Keratinocyte (primary cell): ENCODE measurements around the gene PPP1CB. TPM values are rescaled to one million over a fixed set of nuclear protein-coding genes. Genes with fewer than 3 reads are reported as not detected.

Source experiments
- DNase-seq: peaks from one replicate; pipeline ENCODE4 v3.0.0-alpha.2; 2011; ENCODE audit warnings: low read depth, missing footprints, low spot score
- FAIRE-seq: peaks from 2 replicates; lab custom pipeline; 2011; peaks lifted over from hg19 to GRCh38; lab: Jason Lieb, UNC
- H2AFZ ChIP-seq: 2 replicates; pipeline ENCODE4 v1.6.0; 2012; ENCODE audit warnings: low read length, control low read depth, inconsistent platforms; ENCODE audit not compliant: control insufficient read depth
- H3K27ac ChIP-seq: 2 replicates; pipeline ENCODE4 v1.5.1; 2011; ENCODE audit warnings: low read length; ENCODE audit not compliant: control insufficient read depth, insufficient read depth
- H3K27me3 ChIP-seq: 3 replicates; pipeline ENCODE4 v1.6.0; 2011; ENCODE audit warnings: low read length; ENCODE audit not compliant: control insufficient read depth, insufficient read depth; ENCODE audit errors: extremely low read depth
- H3K36me3 ChIP-seq, 2 experiments: 2 replicates in 1 of 2; 3 replicates in 1 of 2; pipeline ENCODE4 v1.5.1; 2011; ENCODE audit warnings: low read length in 2 of 2, mild to moderate bottlenecking in 1 of 2; ENCODE audit not compliant: control insufficient read depth in 2 of 2, insufficient read depth in 2 of 2; ENCODE audit errors: extremely low read depth in 1 of 2
- H3K4me1 ChIP-seq: 3 replicates; pipeline ENCODE4 v1.5.1; 2011; ENCODE audit warnings: low read length; ENCODE audit not compliant: control insufficient read depth, insufficient read depth; ENCODE audit errors: extremely low read depth
- H3K4me2 ChIP-seq: 3 replicates; pipeline ENCODE4 v1.6.0; 2011; ENCODE audit warnings: low read depth, low read length; ENCODE audit not compliant: control insufficient read depth, insufficient read depth; ENCODE audit errors: extremely low read depth
- H3K4me3 ChIP-seq, 3 experiments: fragments of 200-600 bp in 1 of 3; sonication (generic) in 1 of 3; 2 replicates in 2 of 3; 3 replicates in 1 of 3; pipeline ENCODE4 v1.5.1; 2011 to 2016; ENCODE audit warnings: low read length in 3 of 3, mild to moderate bottlenecking in 3 of 3, control low read depth in 2 of 3, inconsistent platforms in 1 of 3, low read depth in 1 of 3, mixed read lengths in 1 of 3, mixed run types in 1 of 3, moderate library complexity in 1 of 3; ENCODE audit not compliant: control insufficient read depth in 2 of 3, insufficient read depth in 2 of 3; ENCODE audit errors: extremely low read depth in 1 of 3
- H3K79me2 ChIP-seq: 2 replicates; pipeline ENCODE4 v1.6.0; 2012; ENCODE audit warnings: low read length; ENCODE audit not compliant: control insufficient read depth, insufficient read depth
- H3K9ac ChIP-seq: 3 replicates; pipeline ENCODE4 v1.6.0; 2011; ENCODE audit warnings: low read length; ENCODE audit not compliant: control insufficient read depth, insufficient read depth; ENCODE audit errors: extremely low read depth
- H3K9me1 ChIP-seq: 3 replicates; pipeline ENCODE4 v1.6.0; 2011; ENCODE audit warnings: low read length; ENCODE audit not compliant: control insufficient read depth, insufficient read depth; ENCODE audit errors: extremely low read depth
- H3K9me3 ChIP-seq: 2 replicates; pipeline ENCODE4 v1.5.1; 2012; ENCODE audit warnings: low read depth, low read length; ENCODE audit not compliant: control insufficient read depth
- H4K20me1 ChIP-seq: 3 replicates; pipeline ENCODE4 v1.6.0; 2011; ENCODE audit warnings: low read length; ENCODE audit not compliant: control insufficient read depth, insufficient read depth; ENCODE audit errors: extremely low read depth
- EZH2 ChIP-seq: IDR thresholded peaks from one replicate; pipeline ENCODE4 v1.6.1; 2012; ENCODE audit warnings: inconsistent platforms, mild to moderate bottlenecking, low read length, moderate library complexity
- dilution Hi-C: fragments of 300-500 bp; cut with MboI; formaldehyde crosslinking; loops from one replicate; pipeline ENCODE4 v1.7.0; 2020; ENCODE audit warnings: low sequenced_read_pairs; ENCODE audit not compliant: extremely low pct_ligation_motif_present
- polyA plus RNA-seq, 5 experiments: library from polyadenylated mRNA; depleted of rRNA in 3 of 5; stranded (reverse) in 3 of 5; stranded (forward) in 1 of 5; unstranded in 1 of 5; fragments of >200 nt; gene quantifications; 1 replicate in 1 of 5; 2 replicates in 3 of 5; 3 replicates in 1 of 5; pipeline versions ENCODE4 v1.2.1 to v1.2.3, GENCODE V29; 2011 to 2012; ENCODE audit warnings: missing spikeins in 2 of 5, low read depth in 1 of 5, low replicate concordance in 1 of 5
- TF ChIP-seq, protein P1 (sequence below), 3 experiments: IDR thresholded peaks in 1 of 3; conservative IDR thresholded peaks in 1 of 3; optimal IDR thresholded peaks in 1 of 3; 2 replicates in 2 of 3; 3 replicates in 1 of 3; pipeline versions ENCODE3 to v1.5.1; 2011; ENCODE audit warnings: low read length in 3 of 3, mild to moderate bottlenecking in 3 of 3, moderate library complexity in 2 of 3, control low read depth in 1 of 3, inconsistent platforms in 1 of 3; ENCODE audit not compliant: insufficient read depth in 2 of 3; ENCODE audit errors: extremely low read depth in 1 of 3

PPP1CB gene
- polyA plus RNA-seq, 1 donor (not counting 4 experiments of a cell fraction or from before 2014, with no cell fraction given) = 157 TPM

- Histone ChIP-seq H3K9me1 (no peaks in the 10 kb centered on the region), H3K27ac (no peak overlapping the region), H2AFZ (no peak overlapping the region), H3K4me1 (peaks cover 10% of the 10 kb centered on the region), H3K79me2 (peaks cover 14% of the 10 kb centered on the region), H4K20me1 (no peaks in the 10 kb centered on the region), H3K4me3 (no peak overlapping the region), H3K4me2 (no peak overlapping the region), H3K9me3 (no peaks in the 10 kb centered on the region), H3K27me3 (no peaks in the 10 kb centered on the region), H3K36me3 (no peaks in the 10 kb centered on the region), H3K9ac (no peak overlapping the region)
- no peak for DNase-seq
- dilution Hi-C loops = no loop called here
- TF ChIP-seq, protein P1, sequence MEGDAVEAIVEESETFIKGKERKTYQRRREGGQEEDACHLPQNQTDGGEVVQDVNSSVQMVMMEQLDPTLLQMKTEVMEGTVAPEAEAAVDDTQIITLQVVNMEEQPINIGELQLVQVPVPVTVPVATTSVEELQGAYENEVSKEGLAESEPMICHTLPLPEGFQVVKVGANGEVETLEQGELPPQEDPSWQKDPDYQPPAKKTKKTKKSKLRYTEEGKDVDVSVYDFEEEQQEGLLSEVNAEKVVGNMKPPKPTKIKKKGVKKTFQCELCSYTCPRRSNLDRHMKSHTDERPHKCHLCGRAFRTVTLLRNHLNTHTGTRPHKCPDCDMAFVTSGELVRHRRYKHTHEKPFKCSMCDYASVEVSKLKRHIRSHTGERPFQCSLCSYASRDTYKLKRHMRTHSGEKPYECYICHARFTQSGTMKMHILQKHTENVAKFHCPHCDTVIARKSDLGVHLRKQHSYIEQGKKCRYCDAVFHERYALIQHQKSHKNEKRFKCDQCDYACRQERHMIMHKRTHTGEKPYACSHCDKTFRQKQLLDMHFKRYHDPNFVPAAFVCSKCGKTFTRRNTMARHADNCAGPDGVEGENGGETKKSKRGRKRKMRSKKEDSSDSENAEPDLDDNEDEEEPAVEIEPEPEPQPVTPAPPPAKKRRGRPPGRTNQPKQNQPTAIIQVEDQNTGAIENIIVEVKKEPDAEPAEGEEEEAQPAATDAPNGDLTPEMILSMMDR (optimal IDR thresholded peaks at IDR 0.05 in 1 of 3, IDR thresholded peaks at IDR 0.05 in 1 of 3, conservative IDR thresholded peaks at IDR 0.05 in 1 of 3; ENCODE audit: extremely low read depth in 1 of 3, insufficient read depth in 2 of 3, low read length in 3 of 3) = no peak
- TF ChIP-seq EZH2 = no peak
- FAIRE-seq = no peak
Measured at GRCh38 chr2:28748176-28748575, 3.5 kb upstream of the PPP1CB start.

- FAIRE-seq = no peak
- no peak overlapping the region for H3K27ac ChIP-seq
Measured at GRCh38 chr2:28748941-28749340, 2.7 kb upstream of the PPP1CB start.

More at GRCh38 chr2:28748941-28749340, 2.7 kb upstream of the PPP1CB start:
- Histone ChIP-seq H3K4me2 (no peak overlapping the region), H3K36me3 (no peaks in the 10 kb centered on the region), H3K9me3 (no peaks in the 10 kb centered on the region), H3K4me1 (peaks cover 10% of the 10 kb centered on the region), H3K9ac (no peak overlapping the region), H3K4me3 (no peak overlapping the region), H3K79me2 (peaks cover 21% of the 10 kb centered on the region), H2AFZ (no peak overlapping the region), H3K27me3 (no peaks in the 10 kb centered on the region), H3K9me1 (no peaks in the 10 kb centered on the region), H4K20me1 (no peaks in the 10 kb centered on the region)
- no peak for DNase-seq
- dilution Hi-C loops = no loop called here
- TF ChIP-seq, protein P1 (optimal IDR thresholded peaks at IDR 0.05 in 1 of 3, IDR thresholded peaks at IDR 0.05 in 1 of 3, conservative IDR thresholded peaks at IDR 0.05 in 1 of 3; ENCODE audit: extremely low read depth in 1 of 3, insufficient read depth in 2 of 3, low read length in 3 of 3) = no peak
- TF ChIP-seq EZH2 = no peak
